ENCODE data around the gene STPG2.

Gene STPG2

DNA sequence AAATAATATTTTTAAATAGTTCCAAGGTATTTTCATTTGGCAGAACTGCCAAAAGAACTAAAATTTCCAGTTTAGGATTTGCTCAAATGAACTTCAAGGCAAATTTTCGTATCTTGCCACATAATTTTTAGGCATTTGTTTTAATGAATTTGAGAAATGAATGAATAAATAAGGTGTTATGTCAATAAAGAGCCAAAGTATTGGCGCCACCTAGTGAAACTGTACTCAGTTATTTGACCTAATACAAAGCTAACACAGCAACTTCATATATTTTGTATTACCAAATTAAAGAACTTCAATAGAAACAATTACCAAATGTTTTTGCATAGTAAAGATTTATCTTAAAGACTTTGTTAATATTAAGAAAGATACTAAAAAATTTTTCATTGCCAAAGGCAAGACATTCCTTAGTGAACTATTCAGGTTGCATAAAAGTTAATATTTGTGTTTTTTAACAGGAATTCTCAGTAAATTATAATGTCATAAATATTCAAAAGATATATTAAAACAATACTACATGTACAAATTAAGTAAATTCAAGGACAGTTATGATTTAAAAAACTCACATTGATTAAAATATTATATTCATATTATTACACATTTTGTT lies 50.3 kb downstream of the STPG2 start:
- DNase-seq = no peak

DNA sequence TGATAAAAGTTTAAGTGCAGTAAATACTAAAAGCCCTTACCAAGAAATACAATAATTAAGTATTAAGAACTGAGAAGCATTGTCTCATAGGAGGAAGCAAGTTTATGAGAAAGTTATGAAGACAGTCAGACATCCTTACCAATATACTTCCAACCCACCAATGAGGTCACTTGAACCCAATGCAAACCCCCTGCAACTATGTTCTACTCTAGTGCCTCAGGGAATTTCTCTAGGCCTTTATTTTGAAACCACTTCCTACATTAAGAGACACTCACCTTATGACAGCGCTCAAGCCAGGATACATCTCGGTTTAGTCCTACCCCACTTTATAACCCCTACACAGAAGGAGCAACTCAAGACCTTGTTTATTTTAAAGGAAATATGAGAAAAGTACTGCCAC lies 61.3 kb downstream of the STPG2 start:
- DNase-seq = no peak

DNA sequence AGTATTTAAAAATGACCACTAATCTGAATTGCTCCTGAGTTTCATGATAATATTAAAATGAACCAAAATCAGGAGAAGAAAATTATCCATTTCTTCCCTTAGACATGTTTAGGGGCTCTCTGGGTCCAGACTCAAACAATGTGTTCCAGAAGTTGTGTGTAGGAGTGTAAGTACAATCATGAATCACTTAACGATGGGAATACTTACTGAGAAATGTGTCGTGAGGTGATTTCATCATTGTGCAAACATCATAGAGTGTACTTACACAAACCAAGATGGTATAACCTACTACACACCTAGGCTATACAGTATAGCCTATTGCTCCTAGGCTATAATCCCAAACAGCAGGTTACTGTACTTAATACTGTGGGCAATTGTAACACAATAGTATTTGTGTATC lies 74.8 kb downstream of the STPG2 start:
- DNase-seq = no peak

DNA sequence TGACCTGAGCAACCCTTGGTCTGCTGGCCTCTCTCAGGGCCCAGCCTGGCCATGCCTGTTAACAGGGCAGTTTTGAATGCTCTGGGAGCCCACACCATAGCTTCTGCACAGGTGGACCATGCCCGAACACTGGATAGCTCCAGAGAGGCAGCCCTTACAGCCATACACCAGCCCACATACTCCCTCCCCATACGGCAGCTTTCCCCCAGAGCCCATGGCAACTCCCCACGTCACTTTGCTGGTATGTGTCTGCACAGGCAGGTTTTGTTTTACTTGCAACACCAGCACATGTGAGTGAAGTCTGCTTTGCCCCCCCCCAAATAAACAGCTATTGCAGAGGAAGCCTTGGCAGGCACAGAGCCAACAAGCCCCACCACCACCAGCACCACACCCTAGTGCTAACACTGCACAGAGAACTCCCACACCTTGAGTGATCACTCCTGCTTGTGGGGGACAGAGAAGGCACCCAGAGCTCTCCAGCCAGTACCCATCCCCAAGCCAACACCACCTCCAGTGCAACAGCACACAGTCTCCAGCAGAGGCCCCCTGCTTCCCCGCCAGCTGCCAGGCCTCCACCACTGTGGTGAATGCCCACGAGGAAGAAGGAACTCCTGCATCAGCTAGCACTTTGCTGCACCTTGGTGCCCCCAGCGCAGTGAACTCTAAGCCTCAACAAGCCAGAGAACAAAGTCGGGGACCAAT lies 87.3 kb downstream of the STPG2 start:
- DNase-seq = no peak

DNA sequence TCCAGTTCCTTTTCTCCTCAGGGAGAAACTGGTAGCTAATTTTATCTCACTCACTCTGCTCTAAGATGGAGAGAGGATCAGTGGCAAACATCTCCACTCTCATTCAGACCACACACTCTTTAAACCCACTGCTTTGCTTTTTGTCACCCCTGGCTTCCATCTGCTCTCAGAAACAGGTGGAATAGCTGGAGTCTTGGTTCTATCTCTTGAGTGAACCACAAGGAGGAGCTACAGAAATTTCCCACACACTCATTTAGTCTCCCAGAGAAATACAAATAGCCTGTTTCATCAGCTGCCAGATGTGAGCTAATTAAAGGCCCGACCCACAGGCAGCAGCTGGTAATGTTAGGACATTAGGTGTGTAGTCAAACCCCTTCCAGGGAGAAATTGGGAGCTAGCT lies 96.6 kb downstream of the STPG2 start:
- no peak for DNase-seq

DNA sequence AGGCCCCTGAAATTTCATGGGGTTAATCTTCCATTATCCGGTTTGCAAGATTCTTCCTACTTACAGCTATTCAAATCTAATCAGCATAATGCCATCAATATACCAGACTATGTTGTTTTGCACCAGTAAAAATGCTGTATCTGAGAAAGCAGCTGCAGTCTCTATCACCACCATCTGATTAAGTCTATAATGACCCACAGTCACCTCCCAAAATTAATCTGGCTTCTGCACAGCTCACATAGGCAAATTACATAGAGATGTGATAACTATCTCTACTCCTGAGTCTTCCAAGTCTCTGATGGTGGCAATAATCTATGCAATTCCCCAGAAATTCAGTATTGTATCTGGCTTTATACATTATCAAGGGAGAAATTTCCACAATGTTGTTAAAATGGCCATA lies 113.2 kb downstream of the STPG2 start:
- DNase-seq = no peak

DNA sequence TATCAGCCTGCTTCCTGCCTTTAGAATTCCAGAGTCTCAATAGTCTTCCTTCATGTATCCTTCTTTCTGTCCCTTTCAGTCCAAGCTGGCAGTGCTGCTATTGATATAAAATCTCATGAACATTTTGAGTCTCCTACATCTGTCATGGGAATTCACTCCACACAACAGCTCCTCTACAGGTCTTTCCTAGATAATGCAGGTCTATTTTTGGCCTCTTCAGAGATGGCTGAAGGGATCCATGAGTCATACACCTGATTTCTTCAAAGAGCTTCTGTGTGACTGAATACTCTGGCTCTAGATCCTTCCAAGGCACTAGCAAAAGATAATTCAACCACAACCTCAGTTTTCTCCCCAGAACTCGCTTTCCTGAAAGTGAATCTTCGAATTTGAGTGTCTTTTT lies 115.4 kb downstream of the STPG2 start:
- DNase-seq = no peak

DNA sequence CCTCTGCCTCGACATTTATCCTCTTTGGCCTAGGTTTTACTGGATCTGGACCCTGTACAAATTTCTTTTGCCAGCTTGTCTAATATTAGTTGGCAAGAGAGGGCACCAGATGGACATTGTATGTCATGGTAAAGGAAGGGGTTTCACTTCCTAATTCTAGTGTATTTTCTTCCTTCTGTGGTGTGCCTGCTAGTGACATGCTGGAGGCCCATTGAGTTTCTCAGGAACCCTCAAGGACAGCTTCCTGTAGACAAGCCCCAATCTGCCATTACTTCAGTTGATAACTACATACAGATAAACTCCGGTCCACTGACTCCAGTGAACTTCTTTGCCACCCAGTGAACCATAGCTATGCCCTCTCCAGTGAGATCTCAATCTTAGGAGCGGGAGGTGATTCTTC lies 116.9 kb downstream of the STPG2 start:
- no peak for DNase-seq

DNA sequence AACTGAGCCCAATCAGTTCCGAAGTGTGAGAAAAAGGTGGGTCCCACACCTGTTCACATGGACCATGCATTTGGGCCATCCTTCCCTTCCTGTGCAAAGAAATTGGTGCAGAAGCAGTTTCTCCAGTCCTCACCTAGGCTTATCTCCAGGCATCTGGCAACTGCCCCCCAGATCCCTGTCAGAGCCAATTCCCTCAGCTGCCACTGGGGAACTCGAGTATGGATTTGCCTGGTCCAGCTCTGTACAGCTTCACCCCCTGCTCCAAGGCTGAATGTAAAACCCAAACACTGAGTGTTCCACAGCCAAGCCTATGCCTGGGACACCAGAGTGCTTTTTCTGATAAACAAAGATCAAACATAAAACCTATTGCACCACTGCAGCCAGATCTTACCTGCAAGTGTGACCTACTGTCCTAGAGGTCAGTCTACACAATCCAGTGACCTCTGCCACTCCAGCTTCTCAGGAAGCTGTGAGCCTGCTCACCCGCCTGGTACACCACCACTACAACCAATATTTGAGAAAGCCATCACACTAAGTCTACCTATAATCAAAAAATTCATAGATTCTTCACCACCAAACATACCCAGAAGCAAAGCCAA lies 136.4 kb downstream of the STPG2 start:
- no peak for DNase-seq

DNA sequence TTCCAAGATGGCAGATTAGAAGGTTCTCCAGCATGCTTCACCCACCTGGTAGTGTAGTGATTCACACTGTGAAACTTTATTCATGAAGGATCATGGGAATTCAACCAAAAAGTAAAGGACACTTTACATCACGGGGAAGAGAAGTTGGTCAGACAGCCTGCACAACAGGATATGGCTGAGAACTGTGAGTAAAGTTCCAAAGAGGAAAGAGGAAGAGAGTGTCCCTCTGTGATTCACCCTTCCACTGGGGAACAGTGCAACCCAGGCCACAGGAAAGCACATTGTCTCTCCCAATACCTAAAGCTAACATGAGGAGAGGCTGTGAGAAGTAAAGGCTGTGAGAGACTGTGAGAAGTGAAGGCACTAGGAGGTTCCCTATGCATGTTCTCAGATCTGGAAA lies 137.2 kb downstream of the STPG2 start:
- no peak for DNase-seq

DNA sequence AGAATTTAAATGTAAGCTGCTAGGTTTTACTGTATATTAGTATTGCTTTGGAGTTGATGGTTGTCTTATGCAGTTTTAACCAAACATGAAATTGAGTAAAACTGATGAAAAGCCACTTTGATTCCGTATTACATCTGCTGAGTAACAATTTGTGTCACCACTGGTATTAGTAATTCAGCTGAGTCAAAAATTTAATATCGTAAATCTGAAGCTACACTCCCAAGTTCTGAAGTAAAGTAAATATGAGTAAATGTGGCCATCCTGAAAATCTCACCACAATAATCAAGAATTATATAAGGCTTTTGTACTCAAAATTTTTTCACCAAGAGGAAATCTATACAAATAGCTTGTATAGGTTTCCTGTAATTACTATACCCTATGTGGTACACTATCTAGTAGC lies 142.3 kb downstream of the STPG2 start:
- DNase-seq = no peak

DNA sequence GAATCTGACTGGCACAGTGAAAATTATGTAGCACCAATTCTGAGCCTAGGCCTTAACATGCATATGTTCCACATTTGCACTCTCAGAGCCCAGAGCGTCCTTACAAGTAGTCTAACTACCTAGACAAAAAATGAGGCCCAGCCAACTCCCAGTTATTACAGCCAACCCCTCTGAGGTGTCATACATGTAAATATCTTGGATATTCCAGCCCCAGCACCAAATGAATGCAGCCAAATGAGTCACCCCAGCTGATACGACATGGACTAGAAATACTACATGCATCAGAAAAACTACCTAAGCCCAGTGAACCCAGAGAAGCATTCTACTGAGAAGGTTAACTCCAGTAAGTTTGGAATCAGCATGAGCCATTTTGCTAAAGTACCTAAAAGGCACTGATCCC lies 145.1 kb downstream of the STPG2 start:
- DNase-seq = no peak

DNA sequence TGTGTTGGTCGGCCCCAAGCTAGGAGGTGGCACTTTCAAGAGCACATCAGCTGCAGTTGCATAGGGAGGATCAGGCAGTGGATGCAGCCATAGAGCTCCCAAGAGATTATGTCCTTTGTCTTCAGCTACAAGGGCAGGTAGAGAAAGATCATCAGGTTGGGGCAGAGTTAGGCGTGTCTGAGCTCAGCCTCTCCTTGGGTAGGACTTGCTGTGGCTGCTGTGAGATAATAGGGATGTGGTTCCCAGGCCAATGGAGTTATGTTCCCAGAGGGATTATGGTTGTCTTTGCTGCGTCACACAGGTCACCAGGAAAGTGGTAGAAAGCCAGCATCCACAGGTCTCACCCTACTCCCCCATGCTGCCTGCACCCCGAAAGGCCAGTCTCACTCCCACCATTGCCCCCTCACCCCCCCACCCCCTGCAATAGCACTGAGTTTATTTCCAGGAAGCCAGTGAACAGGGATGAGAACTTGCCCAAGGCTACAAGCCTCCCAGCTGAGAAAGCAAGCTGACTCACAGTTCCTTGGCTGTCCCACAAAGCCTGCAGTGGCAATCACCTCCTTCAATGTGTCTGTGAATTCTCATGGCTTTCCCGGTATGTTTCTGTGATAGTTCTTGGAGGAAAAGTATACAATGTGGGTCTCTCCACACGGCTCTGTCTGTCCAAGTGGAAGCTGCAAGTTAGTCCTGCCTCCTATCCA lies 148.4 kb downstream of the STPG2 start:
- no peak for DNase-seq

DNA sequence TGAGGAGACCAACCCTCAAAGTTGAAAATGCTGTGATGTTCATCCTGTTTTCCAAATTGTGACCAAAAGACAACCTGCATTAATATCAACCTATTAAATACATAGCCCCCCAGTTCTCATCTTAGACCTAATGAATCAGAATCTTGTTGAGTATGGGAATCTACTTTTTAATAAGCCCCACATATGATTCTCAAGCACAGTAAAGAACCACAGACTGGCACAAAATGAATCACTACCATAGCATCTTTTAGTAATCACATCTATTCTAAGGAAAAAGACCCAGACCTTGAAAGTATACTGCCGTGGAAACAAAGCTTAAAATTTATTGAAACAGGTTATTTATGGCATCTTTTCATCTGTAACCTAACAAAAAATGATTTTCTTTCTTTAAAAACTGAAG lies 152.9 kb downstream of the STPG2 start:
- DNase-seq = no peak

DNA sequence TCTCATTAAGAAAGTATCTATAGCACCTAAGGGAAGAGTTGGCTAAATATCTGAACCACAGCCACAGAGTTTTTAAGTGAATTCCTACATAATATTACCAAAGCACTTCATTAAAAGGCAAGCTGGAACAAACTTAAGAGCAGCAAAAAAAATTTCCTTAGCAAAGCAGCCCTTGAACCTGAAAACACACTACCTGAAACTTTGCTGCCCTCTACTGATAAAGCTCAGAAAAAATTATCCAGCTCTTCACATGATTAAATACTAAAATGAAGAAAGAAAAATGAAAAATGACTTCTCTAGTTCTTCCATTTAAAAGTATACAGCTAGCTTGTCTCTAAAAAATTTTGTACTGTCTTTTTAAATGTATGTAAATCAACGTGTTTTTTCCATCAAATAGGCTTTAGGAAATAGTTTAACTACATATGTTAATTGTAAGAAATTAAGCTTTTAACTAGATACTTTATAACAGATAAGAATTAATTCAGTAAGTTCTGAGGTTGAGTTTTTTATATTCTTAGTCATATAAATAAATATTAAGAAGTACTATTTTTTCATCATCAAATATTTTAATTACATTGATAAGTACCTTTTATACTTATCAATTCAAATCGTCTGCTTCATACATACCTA lies 156.1 kb downstream of the STPG2 start:
- DNase-seq = no peak

DNA sequence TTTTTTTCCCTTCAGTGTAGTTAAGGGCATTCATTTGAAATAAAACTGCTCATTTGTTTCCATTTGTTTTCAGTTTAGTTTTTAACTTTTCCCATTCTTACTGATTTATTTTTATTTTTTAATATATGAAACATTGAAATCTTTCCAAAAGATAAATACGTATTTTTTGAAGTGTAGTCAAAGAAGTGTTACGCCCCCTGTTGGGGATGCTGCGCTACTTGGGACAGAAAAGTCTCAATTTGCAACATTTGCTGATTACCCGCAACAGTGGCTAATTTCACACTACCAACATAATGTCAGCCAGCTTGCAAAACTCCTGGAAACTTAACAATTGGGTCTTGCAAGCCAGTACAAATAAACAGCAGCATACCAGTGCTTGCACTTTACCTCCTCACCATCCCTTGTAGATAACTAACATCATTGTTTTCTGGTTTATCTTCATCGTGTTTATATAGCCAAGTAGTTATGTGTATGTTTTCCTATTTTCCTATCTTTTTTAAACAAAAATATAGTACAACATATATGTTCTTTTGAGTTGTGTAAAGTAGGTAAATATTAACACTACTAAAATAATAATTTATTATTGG lies 158.6 kb downstream of the STPG2 start:
- no peak for DNase-seq

DNA sequence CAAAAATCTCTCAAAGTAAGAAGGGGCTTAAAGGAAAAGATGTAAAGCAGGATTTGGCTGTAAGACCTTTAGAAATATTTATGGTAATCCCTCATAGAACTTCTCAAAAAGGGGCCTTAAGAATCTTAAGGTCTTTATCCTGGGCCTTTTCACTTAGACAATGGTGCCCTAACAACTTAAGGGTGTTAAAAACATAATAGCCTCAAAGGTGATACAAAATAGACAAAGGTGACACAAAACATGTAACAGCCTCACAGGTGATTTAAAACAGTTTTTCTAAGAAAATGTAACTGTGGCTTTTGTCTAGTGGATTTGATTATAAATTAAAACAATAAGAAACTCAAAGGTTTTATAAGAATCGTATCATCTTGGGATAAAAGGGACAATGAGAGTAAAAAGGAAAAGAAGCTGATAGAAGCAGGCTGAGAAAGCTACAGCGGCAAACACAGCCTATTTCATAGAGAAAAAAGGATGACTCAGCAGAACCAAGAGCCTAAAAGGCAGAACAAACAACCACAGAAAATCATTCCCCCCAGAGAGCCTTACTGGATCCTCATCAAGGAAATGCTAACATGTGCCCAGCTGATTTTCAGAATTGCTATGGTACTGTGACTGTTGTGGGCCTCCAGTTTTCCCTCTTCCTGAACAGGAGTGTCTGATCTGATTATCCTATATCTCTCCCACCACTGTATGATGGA lies 164.3 kb downstream of the STPG2 start:
- no peak for DNase-seq

DNA sequence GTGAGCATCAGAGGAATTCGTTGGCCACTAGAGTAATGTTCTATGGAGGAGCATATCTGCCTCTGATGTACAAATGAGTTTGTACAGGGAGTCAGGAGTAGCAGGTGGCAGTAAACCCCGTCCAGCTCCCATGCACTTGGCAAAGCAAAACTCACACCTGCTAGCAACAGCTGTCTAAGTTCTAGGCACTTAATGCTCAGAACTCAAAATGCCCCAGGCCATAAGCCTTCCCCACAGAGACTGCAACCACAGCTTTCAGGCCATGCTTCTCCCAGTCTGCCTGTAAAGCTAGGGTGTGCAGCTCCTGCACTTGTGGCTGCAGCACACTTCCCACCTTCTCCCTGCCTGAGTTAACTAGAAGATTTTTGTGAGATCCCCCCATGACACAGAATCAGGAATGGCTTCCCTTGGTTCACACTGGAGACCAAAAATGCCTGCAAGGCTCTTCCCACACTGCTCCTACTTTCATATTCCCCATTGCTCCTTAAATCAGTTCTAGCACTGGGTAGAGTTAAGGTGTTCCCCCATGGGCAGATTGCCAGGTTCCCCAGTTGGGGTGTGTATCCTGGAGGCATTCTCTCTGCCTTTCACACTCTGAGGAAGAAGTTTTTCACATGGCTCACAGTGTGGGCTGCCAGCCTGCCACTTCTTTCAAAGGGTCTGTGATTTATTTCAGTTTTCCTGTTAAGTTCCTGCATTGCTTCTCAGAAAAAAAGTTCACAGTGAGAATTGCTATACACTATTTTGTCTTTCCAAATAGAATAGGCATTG lies 189.9 kb downstream of the STPG2 start:
- DNase-seq = no peak

DNA sequence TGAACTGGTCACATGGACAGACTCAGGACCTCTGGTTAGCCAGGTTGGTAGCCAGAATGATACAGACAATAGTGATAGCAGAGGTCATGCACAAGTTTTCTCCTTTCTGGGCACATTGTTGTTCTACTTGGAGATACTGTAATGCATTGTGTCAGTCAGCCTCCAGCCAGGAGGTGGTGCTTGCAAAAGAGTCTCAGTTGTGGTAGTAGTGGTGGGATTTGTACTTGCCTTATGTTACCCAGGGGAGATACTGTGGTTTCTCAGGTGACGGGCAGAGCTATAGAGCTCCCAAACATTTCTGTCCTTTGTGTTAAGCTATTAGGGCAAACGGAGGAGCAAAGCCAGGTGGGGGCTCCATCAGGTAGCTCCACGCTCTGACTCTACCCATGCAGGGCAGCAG lies 190.5 kb downstream of the STPG2 start:
- DNase-seq = no peak

DNA sequence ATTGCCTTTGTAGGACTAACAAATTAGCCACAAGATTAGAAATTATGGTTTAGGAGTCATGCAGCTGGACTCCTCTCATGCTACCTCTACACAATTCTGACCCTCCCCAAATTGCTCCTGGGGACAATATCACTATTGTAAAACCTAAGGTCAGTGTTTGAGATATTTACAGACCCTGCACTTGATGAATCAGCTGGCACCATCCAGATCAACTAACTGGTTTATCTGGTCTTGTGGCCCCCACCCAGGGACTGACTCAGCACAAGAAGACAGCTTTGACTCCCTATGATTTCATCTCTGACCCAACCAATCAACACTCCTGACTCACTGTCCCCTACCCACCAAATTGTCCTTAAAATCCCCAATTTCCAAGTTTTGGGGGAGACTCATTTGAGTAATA lies 192.4 kb downstream of the STPG2 start:
- DNase-seq = no peak

DNA sequence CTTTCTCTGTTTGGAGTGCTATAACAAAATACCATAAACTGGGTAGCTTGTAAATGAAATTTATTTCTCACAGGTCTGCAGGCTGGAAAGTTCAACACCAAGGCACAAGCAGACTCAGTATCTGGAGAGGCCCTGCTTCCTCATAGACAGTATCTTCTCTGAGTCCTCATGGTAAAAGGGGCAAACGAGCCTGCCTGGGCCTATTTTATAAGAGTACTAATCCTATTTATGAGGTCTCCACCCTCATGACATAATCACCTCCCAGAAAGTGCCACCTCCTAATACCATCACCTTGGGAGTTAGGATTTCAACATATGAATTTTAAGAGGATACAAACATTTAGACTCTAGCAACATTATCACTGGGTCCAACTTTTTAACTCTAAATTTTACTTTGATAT lies 200.3 kb downstream of the STPG2 start:
- no peak for DNase-seq

DNA sequence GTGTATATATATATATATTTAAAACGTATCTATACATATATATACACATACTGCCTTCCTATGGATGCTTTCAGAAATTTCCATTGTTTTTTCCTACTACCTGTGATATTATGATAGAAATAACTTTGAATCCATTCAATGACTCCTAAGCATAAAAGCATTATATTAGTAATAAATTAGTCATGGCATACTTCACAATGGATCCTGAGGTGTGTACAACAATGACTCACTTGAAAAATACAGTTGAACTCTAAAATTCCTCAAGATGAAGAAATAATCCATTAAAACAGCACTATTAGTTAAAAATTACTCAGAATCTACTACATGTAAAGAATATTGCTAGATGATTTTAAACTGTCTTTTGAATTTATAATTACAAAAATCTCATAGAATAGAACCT lies 201.1 kb downstream of the STPG2 start:
- no peak for DNase-seq
